Activated naive CD8-positive, alpha-beta T cell (primary cell): Measurements from ENCODE around the gene IQCE.
"Not testable (repeated sequence)": the region's sequence is repeated elsewhere in the genome, so short reads cannot be mapped to it uniquely, and the experiment has no call there.

Experiments
- H3K27ac Mint-ChIP-seq: one replicate; pipeline ENCODE4 v1.8.0; 2021; ENCODE audit warnings: mixed read lengths
- H3K27me3 Mint-ChIP-seq: one replicate; pipeline ENCODE4 v1.8.0; 2021; ENCODE audit warnings: mixed read lengths
- H3K36me3 Mint-ChIP-seq: one replicate; pipeline ENCODE4 v1.8.0; 2021; ENCODE audit warnings: mixed read lengths
- H3K4me1 Mint-ChIP-seq: one replicate; pipeline ENCODE4 v1.8.0; 2021; ENCODE audit warnings: low read depth, mixed read lengths
- H3K4me3 Mint-ChIP-seq: one replicate; pipeline ENCODE4 v1.8.0; 2021; ENCODE audit warnings: mild to moderate bottlenecking, mixed read lengths
- H3K9me3 Mint-ChIP-seq: one replicate; pipeline ENCODE4 v1.8.0; 2021; ENCODE audit warnings: low read depth, mixed read lengths

The IQCE gene

DNA sequence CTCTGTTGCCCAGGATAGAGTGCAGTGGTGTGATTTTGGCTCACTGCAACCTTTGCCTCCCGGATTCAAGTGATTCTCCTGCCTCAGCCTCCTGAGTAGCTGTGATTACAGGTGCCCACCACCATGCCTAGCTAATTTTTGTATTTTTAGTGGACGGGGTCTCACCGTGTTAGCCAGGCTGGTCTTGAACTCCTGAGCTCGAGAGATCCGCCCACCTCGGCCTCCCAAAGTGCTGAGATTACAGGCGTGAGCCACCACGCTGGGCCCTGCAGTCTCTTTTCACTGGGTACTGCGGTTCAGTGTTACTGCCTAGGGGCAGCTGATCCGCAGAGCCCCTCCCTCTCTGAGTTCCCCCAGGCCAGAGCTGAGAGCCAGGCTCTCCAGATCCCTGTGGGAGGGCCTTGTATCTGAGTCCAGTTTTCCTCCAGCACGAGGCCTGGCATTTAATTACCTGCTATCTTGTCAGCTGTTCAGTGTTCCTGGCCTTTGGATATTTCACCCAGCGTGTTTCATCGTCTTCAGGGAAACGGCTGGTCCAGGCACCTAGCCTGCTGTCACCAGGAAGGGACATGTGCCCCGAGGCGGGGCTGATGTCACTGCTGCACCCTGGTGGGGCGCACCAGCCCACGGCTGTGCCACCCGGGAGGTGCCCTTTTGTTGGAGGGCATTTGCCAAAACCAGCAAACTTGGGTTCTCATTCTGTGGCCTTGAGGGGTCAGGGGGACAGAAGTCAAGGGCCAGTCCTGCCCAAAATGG is 22.7 kb upstream of the IQCE start:
- H3K9me3 Mint-ChIP-seq, H3K4me1 Mint-ChIP-seq, H3K4me3 Mint-ChIP-seq, H3K27ac Mint-ChIP-seq, H3K36me3 Mint-ChIP-seq, H3K27me3 Mint-ChIP-seq: not testable (repeated sequence)

DNA sequence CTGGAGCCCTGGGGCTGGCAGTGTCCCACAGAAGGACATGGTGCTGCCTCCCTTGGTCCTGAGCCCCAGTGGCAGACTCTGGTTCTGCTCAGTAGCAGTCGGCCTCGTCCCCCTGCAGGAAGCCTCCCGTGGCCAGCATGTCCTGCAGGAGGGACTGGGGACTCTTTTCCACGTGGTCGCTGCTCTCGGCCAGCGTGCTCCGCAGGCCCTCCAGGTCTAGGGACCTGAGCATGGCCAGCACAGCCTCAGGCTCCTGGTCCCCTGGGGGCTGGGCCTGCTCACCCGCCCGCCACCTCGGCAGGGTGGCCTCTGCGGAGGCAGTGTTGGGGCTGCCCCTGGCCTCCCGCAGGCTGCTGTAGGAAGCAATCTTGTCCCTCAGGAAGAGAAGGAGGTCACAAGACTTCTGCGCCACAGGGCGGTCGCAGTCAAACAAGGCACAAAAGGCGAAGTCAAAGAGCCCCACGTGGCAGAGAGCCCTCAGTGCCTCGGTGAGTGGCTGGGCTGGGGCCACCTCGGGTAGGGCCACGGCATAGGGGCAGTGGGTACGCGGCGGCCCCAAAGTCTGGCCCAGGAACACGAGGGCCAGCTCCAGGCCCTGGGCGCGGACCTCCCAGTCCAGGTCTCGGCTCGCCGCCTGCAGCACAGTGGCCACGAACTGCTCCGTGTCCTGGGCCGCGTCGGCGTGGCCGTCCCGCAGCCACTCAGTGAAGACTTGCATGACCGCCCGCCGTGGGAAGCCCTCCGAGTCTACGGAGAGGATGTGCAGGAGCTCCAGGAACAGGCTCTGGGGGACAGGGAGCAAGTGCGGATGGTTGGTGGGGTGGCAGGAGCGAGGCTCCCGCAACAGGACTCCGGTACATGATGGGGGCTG is 20.6 kb upstream of the IQCE start:
- H3K4me3 Mint-ChIP-seq = no peak overlapping the region
- no peak overlapping the region for H3K27ac Mint-ChIP-seq
- no peaks in the 10 kb centered on the region for H3K27me3 Mint-ChIP-seq
- no peaks in the 10 kb centered on the region for H3K4me1 Mint-ChIP-seq
- H3K9me3 Mint-ChIP-seq = no peaks in the 10 kb centered on the region
- no peaks in the 10 kb centered on the region for H3K36me3 Mint-ChIP-seq

DNA sequence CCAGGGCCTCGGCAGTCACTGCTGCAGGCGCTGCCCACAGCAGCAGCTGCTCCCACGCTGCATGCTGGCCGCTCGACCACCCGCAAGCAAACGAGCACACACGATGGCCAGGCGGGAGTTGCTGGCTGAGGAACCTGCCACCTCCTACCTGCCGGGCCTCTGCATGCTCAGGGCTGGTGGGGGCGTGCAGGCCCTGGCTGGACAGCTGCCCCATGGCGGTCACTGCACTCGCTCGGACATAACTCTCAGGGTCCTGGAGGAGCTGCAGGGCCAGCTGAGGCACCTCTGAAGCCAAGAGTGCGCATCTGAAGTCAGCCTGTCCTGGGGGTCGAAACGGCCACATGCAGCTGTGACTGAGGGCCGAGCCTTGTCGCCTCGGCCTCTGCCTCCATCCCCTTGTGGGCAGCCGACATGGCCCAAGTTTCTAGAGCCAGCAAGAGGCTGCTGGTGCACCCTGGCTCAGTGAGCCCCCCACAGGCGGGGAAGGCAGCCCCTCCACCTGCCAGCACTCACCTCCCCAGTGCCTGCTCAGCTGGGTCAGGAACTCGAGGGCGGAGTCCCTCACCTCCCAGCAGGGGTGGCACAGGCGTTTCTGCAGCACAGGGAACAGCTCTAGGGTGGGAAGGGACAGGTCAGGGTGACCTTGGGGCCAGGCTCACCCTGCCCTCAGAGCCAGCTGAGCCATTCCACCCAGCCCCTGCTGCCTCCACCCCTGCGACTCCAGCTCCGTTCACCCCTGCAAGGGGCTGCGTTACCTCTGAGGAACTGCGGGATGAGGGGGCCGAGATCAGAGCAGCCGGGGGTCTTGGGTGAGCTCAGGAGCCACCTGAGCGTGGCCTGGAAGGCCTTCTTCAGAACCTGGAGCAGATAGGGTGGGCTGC is 19.5 kb upstream of the IQCE start:
- Mint-ChIP-seq H3K27ac (no peak overlapping the region), H3K9me3 (no peaks in the 10 kb centered on the region), H3K4me3 (no peak overlapping the region), H3K36me3 (no peaks in the 10 kb centered on the region), H3K4me1 (no peaks in the 10 kb centered on the region), H3K27me3 (no peaks in the 10 kb centered on the region)

DNA sequence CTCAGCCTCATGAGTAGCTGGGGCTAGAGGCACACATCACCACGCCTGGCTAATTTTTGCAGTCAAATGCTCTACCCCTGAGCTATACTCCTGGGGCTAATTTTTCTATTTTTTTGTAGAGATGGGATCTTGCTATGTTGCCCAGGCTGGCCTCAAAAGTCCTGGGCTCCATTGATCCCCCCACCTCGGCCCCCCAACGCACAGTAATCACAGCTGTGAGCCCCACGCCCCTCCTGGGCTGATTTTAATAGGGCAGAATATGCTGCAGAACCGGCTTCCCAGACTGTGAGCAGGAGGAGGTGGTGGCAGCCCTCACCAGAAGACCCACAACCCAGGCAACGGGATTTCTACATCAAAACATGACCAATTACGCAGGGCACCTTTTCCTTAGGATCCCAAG is 18.6 kb upstream of the IQCE start:
- H3K36me3 Mint-ChIP-seq = no peaks in the 10 kb centered on the region
- no peaks in the 10 kb centered on the region for H3K27me3 Mint-ChIP-seq
- no peaks in the 10 kb centered on the region for H3K4me1 Mint-ChIP-seq
- H3K27ac Mint-ChIP-seq = no peak overlapping the region
- no peak overlapping the region for H3K4me3 Mint-ChIP-seq
- H3K9me3 Mint-ChIP-seq = no peaks in the 10 kb centered on the region

DNA sequence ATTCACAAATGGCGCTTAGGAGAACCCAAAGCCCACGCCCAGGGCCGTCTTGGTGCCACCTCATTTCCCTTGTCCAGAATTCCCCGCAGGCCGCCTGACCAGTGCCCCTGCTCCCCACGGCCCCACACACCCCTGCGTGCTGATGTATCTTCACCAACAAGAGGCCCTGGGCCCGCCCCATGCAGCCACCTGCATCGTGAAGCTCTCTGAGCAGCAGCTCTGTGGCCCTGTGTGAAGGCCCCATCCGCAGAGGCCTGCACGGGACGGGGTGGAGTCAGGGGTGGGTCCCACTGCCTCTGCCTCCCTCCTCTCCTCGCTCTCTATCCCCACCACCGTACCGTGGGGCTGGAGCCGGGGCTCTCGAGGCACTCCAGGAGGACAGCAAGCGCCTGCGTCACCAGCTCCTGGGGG is 18.1 kb upstream of the IQCE start:
- Mint-ChIP-seq H3K4me3 (no peak overlapping the region), H3K9me3 (no peaks in the 10 kb centered on the region), H3K27me3 (no peaks in the 10 kb centered on the region), H3K36me3 (no peaks in the 10 kb centered on the region), H3K27ac (no peak overlapping the region), H3K4me1 (no peaks in the 10 kb centered on the region)

DNA sequence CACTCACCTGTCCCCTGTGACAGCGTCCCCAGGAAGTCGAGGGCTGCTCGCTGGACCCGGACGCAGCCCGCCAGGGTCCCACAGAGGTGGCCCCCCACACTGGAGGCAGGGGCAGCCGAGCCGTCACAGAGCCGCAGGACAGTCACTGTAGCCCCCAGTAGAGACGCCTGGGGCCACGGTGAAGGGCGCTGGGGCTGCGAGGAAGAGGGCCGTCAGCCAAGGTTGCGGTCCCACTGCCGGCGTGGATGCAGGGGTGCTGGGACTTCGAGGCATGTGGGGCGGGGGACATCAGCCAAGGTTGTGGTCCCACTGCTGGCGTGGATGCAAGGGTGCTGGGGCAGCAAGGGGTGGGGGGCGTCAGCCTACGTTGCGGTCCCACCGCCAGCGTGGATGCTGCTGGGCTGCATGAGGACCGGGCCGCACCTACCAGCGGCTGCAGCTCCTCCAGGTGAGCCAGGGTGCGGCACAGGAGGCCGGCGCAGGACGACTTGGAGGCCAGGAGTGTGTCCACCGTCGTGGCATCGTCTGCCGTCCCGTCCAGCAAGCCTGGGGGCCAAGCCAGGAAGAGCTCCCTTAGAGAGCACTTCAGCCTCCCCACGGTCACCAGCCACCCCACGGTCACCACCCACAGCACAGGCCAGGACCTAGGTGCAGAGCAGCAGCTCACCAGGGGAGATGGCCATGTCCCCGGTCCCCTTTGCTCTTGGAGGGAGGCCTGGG is 17.3 kb upstream of the IQCE start:
- no peaks in the 10 kb centered on the region for H3K36me3 Mint-ChIP-seq
- H3K27ac Mint-ChIP-seq = no peak overlapping the region
- H3K27me3 Mint-ChIP-seq = no peaks in the 10 kb centered on the region
- H3K4me3 Mint-ChIP-seq = no peak overlapping the region
- H3K9me3 Mint-ChIP-seq = no peaks in the 10 kb centered on the region
- no peaks in the 10 kb centered on the region for H3K4me1 Mint-ChIP-seq

DNA sequence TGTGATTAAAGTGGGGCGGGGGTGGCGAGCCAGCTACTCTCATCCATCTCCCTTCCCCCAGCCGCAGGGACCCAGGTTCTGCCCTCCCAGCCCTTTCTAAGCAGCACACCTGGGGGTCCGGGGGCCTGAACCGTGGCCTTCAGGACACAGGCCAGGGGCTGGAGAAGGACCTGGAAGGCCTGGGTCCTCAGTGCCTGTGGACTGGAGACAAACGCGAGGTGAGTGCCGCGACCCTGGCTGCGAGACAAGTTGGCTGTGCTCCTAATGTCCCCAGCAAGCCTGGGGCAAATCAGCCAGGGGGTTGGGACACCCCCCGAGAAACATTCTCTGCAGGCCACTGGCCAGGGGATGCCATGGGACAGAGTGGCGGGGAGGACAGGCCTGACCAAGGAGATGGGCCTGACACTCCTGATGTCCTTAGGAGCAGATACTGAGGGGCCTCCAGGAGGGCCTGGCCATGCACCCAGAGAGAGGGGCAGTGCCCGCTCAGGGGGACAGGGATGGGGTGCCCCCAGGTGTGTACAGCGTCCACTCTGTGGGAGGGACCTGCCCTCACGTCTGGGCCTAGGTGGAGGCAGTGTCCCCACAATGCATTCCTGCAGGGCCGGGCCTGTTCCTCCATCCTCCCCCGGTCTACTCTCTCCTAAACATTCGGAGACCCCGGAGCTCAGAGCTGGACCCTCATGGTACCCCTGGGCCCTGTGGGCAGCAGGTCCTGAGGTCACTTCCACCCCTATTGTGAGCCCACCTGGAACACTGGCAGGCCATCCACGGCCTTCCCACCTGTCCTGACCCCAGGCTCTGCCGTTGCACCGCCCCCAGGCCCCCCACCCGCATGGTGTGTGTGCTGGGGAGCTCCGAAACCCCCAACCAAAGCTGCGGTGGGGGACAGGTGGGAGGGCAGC is 16.5 kb upstream of the IQCE start:
- Mint-ChIP-seq H3K4me1 (no peaks in the 10 kb centered on the region), H3K9me3 (no peaks in the 10 kb centered on the region), H3K36me3 (no peaks in the 10 kb centered on the region), H3K27me3 (no peaks in the 10 kb centered on the region), H3K27ac (no peak overlapping the region), H3K4me3 (no peak overlapping the region)

DNA sequence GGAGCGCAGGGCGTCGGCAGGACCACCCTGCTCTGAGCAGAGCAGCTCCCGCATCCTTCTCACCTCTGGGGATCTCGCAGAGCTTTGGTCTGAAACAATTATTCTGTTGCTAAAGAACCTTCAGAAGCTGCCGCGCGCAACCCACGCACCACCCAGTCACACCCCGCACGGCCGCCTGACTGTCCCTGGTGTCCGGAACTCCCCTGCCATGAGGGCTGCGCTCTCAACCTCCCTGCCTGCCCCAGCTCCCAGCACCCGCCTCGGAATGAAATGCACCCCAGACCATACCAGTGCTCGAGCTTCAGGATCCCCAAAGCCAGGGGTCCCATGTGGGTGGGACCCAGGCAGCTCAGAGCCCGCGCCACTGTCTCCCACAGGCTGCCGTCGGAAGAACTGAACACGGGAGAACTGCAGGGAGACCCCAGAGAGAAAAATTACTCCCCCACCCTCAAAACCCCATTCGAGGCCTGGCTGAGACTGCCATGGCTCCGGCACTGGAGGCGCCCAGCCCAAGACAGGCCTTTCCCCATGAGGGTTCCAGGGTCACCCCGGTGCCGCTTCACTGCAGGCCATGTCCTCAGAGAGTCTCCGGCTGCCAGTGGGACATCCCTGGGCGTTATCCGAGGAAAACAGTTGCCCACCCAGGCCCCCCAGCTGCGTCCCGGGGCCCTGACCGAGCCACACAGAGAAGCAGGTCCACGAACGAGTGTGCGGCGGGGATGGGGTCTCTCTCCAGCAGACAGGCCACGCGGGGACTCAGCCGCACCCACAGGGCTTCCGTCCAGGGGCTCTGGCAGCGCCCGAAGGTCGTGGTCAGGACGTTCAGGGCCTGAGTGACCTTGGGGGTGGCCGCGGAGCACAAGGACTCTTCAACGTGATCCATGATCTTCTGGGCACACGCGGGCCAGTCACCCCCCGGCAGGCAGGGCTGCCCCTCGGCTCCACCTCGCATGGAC is 15.6 kb upstream of the IQCE start:
- Mint-ChIP-seq H3K9me3 (no peaks in the 10 kb centered on the region), H3K4me3 (no peak overlapping the region), H3K27me3 (no peaks in the 10 kb centered on the region), H3K4me1 (no peaks in the 10 kb centered on the region), H3K36me3 (no peaks in the 10 kb centered on the region), H3K27ac (no peak overlapping the region)

DNA sequence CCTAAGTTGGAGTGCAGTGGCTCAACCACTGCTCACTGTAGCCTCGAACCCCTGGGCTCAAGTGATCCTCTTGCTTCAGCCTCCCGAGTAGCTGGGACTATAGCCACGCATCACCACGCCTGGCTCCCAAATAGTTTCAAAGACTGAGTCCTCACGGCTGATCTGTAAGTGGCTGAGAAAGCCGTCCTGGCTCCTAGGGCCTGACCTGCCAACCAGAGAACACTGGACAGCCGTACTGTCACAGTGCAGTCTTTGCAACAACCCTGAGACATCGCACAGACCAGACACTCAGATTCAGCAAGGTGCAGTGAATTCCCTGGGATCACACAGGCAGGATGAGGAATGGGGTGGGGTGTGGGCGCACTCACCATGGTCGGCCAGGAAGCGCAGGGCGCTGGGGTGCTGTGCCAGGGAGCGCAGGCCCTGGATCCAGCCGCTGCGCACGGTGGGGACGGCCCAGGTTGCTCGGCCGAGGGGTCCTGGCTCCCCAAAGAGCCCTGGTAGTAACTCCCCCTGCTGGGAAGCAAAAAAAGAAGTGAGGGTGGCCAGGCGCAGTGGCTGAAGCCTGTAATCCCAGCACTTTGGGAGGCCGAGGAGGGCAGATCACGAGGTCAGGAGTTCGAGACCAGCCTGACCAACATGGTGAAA is 14.1 kb upstream of the IQCE start:
- Mint-ChIP-seq H3K36me3 (no peaks in the 10 kb centered on the region), H3K27ac (peak overlapping the region; percentile 16), H3K4me3 (no peak overlapping the region), H3K9me3 (no peaks in the 10 kb centered on the region), H3K27me3 (no peaks in the 10 kb centered on the region), H3K4me1 (peaks cover 6% of the 10 kb centered on the region)

DNA sequence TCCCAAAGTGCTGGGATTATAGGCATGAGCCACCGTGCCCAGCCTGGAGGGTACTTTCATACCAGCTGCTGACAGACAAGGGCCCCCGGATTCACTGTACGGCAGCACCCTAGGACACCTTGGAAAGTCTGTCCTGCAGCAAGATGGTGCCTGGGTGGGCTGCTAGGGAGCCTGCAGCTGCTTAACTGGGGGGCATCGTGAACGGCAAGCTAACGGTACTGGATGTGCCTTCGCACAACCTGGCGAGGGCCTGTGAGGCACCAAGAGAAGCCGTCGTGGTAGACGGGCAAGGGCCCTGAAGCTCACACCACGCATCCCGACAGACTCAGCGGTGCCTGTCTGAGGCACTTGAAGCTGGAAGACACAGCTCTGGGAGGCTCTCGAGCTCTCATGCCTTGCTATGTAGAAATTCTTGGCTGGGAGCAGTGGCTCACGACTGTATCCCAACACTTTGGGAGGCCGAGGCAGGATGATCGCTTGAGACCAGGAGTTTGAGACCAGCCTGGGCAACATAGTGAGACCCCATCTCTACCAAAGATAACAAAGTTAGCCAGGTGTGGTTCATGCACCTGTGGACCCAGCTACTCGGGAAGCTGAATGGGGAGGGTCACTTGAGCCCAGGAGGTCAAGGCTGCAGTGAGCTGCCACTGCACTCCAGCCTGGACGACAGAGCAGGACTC is 12.9 kb upstream of the IQCE start:
- H3K27ac Mint-ChIP-seq = no peak overlapping the region
- no peaks in the 10 kb centered on the region for H3K27me3 Mint-ChIP-seq
- no peaks in the 10 kb centered on the region for H3K9me3 Mint-ChIP-seq
- H3K4me1 Mint-ChIP-seq = peaks cover 9% of the 10 kb centered on the region
- peaks cover 2% of the 10 kb centered on the region for H3K36me3 Mint-ChIP-seq
- H3K4me3 Mint-ChIP-seq = no peak overlapping the region

DNA sequence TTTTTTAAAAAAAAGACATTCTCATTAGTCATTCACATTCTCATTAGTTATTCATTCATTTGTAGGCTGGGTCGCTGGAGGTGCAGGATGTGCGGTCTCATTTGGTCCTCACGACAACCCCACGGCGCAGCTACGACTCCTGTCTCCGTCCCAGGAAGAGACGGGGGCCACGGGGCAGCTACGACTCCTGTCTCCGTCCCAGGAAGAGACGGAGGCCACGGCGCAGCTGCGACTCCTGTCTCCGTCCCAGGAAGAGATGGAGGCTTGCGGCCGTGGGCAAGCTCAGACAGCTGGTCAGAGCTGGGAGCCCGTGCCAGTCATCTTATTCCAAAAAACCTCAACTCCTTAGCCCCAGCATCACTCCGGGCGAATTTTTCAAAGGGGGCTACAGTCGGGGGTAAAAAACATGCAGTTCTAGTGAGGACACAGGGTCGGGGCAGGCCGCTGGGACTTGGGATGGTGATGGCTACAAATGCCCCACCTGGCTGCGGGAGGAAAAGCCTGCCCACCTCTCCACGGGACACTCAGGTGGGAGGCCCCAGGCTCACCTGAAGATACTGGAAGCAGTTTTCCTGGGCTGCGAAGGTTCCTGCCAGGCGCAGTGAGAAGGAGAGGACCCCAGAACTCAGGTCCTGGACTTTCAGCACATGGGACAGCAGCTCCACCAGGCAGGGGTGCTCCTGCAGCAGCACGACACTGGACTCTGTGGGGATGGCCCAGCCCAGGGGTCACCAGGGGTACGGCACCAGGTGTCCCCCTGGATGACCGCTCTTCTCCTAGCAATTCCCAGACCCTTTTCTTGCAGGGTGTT is 11.8 kb upstream of the IQCE start:
- Mint-ChIP-seq H3K27ac (no peak overlapping the region), H3K9me3 (no peaks in the 10 kb centered on the region), H3K27me3 (no peaks in the 10 kb centered on the region), H3K4me1 (peaks cover 15% of the 10 kb centered on the region), H3K36me3 (peaks cover 2% of the 10 kb centered on the region), H3K4me3 (no peak overlapping the region)
